ENCODE results near the gene FN3K. TPM values are rescaled to one million over a fixed set of nuclear protein-coding genes. Genes with fewer than 3 reads are reported as not detected.
"Not testable (repeated sequence)": the region's sequence is repeated elsewhere in the genome, so short reads cannot be mapped to it uniquely, and the experiment has no call there.

The FN3K gene
- total RNA-seq, 1 donor from 2014 or later: 40.6 TPM

DNA sequence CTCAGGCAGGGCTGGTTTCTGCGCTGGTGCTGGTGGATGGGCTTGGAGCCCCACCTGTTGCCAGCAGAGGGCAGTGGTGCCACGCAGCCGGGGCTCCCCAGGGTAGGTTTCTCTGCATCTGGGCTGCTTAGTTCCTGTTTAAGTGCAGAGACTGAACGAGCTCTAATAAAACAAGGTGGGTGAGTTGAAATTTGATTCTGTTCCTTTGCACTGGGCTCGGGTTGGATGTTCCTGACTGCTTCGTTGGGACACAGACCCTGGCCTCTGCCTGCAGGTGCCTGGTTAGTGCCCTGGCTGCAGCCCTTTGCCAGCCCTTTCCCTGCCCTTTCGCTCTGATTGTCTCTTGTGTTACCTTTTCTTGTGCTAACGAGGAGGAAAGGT is 46.5 kb downstream of the FN3K start:
- Mint-ChIP-seq H3K27me3 (no peaks in the 10 kb centered on the region), H3K27ac (no peak overlapping the region), H3K4me3 (ENCODE audit: low read depth) (no peak overlapping the region), H3K36me3 (ENCODE audit: insufficient read depth) (peaks cover 10% of the 10 kb centered on the region), H3K4me1 (ENCODE audit: low read depth) (peaks cover 6% of the 10 kb centered on the region), H3K9me3 (ENCODE audit: low read depth) (peaks cover 4% of the 10 kb centered on the region)
- TF ChIP-seq, protein P1, sequence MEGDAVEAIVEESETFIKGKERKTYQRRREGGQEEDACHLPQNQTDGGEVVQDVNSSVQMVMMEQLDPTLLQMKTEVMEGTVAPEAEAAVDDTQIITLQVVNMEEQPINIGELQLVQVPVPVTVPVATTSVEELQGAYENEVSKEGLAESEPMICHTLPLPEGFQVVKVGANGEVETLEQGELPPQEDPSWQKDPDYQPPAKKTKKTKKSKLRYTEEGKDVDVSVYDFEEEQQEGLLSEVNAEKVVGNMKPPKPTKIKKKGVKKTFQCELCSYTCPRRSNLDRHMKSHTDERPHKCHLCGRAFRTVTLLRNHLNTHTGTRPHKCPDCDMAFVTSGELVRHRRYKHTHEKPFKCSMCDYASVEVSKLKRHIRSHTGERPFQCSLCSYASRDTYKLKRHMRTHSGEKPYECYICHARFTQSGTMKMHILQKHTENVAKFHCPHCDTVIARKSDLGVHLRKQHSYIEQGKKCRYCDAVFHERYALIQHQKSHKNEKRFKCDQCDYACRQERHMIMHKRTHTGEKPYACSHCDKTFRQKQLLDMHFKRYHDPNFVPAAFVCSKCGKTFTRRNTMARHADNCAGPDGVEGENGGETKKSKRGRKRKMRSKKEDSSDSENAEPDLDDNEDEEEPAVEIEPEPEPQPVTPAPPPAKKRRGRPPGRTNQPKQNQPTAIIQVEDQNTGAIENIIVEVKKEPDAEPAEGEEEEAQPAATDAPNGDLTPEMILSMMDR (IDR thresholded peaks at IDR 0.05; ENCODE audit: unreplicated experiment): peak; percentile 97
- peak; percentile 81 for DNase-seq (ENCODE audit: low spot score, unreplicated experiment)

DNA sequence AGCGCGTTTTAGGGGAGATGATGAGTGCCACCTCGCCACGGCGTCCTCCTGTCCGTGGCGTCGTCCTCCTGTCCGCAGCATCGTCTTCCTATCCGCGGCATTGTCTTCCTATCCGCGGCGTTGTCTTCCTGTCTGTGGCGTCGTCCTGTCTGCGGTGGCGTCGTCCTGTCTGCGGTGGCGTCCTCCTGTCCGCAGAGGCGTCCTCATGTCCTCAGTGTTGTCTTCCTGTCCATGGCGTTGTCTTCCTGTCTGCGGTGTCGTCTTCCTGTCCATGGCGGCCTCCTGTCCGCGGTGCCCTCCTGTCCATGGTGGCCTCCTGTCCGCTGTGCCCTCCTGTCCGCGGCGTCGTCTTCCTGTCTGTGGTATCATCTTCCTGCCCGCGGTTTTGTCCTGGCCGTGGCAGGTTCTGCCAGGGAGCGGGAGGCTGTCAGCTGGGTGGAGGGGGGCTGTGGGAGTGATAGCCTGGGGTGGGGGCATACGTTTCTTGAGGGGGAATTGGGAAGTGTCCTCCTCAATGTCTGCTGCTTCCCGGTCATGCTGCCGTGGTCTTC is 47.3 kb downstream of the FN3K start:
- peak overlapping the region; percentile 14 for H3K4me3 Mint-ChIP-seq (ENCODE audit: low read depth)
- H3K4me1 Mint-ChIP-seq (ENCODE audit: low read depth): peaks cover 6% of the 10 kb centered on the region
- no peaks in the 10 kb centered on the region for H3K27me3 Mint-ChIP-seq
- H3K9me3 Mint-ChIP-seq (ENCODE audit: low read depth): no peaks in the 10 kb centered on the region
- DNase-seq (ENCODE audit: low spot score, unreplicated experiment): no peak
- no peak overlapping the region for H3K27ac Mint-ChIP-seq
- peaks cover 4% of the 10 kb centered on the region for H3K36me3 Mint-ChIP-seq (ENCODE audit: insufficient read depth)
- TF ChIP-seq, protein P1 (IDR thresholded peaks at IDR 0.05; ENCODE audit: unreplicated experiment): no peak

DNA sequence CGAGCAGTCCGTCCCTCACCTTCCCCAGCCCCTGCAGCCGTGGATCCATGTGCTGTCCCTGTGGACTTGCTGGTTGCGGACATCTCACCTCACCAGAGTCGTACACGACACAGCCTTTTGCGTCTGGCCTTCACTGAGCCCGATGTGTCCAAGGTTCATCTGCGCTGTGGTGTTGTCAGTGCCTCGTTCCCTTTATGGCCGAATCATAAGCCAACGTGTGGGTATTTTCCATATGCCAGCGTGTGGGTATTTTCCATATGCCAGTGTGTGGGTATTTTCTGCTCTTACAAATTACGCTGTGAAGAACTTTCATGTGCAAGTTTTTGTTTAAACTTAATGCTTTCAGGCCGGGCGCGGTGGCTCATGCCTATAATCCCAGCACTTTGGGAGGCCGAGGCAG is 48.1 kb downstream of the FN3K start:
- no peak for DNase-seq (ENCODE audit: low spot score, unreplicated experiment)
- Mint-ChIP-seq H3K27ac (no peak overlapping the region), H3K27me3 (no peaks in the 10 kb centered on the region), H3K4me1 (ENCODE audit: low read depth) (peaks cover 6% of the 10 kb centered on the region), H3K4me3 (ENCODE audit: low read depth) (no peak overlapping the region), H3K36me3 (ENCODE audit: insufficient read depth) (peaks cover 3% of the 10 kb centered on the region), H3K9me3 (ENCODE audit: low read depth) (no peaks in the 10 kb centered on the region)
- TF ChIP-seq, protein P1 (IDR thresholded peaks at IDR 0.05; ENCODE audit: unreplicated experiment): no peak

DNA sequence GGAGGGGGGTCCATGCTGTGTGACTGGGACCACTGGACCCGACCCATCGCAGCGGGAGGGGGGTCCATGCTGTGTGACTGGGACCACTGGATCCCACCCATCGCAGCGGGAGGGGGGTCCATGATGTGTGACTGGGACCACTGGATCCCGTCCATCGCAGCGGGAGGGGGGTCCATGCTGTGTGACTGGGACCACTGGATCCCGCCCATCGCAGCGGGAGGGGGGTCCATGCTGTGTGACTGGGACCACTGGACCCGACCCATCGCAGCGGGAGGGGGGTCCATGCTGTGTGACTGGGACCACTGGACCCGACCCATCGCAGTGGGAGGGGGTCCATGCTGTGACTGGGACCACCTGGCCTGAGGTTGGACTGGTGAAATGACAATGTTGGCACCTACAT is 50.2 kb downstream of the FN3K start:
- not testable (repeated sequence) for H3K27me3 Mint-ChIP-seq; H3K27ac Mint-ChIP-seq; H3K4me1 Mint-ChIP-seq (ENCODE audit: low read depth); H3K4me3 Mint-ChIP-seq (ENCODE audit: low read depth); DNase-seq (ENCODE audit: low spot score, unreplicated experiment); H3K9me3 Mint-ChIP-seq (ENCODE audit: low read depth); H3K36me3 Mint-ChIP-seq (ENCODE audit: insufficient read depth)

DNA sequence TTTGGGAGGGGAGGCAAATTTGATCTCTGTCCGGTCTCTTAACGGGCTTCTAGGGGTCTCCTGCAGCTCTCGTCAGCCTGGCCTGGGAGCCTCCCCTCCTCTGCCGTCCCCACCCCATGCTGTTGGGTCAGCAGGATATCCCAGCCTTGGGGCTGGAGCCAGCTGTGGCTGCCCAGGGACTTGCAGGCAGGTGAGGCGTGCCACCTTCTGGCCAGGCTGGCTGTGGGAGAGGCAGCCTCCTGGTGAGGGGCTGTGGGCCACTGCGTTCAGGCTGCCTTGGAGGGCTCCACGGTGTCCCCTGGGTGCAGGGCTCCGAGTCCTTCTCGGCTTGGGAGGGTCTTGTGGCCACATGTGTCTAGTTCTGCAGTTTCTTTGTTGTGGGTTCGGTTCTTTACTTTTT is 51.0 kb downstream of the FN3K start:
- H3K27ac Mint-ChIP-seq: no peak overlapping the region
- H3K36me3 Mint-ChIP-seq (ENCODE audit: insufficient read depth): peaks cover 4% of the 10 kb centered on the region
- no peaks in the 10 kb centered on the region for H3K9me3 Mint-ChIP-seq (ENCODE audit: low read depth)
- TF ChIP-seq, protein P1 (IDR thresholded peaks at IDR 0.05; ENCODE audit: unreplicated experiment): no peak
- no peaks in the 10 kb centered on the region for H3K27me3 Mint-ChIP-seq
- DNase-seq (ENCODE audit: low spot score, unreplicated experiment): no peak
- H3K4me3 Mint-ChIP-seq (ENCODE audit: low read depth): no peak overlapping the region
- peaks cover 6% of the 10 kb centered on the region for H3K4me1 Mint-ChIP-seq (ENCODE audit: low read depth)

DNA sequence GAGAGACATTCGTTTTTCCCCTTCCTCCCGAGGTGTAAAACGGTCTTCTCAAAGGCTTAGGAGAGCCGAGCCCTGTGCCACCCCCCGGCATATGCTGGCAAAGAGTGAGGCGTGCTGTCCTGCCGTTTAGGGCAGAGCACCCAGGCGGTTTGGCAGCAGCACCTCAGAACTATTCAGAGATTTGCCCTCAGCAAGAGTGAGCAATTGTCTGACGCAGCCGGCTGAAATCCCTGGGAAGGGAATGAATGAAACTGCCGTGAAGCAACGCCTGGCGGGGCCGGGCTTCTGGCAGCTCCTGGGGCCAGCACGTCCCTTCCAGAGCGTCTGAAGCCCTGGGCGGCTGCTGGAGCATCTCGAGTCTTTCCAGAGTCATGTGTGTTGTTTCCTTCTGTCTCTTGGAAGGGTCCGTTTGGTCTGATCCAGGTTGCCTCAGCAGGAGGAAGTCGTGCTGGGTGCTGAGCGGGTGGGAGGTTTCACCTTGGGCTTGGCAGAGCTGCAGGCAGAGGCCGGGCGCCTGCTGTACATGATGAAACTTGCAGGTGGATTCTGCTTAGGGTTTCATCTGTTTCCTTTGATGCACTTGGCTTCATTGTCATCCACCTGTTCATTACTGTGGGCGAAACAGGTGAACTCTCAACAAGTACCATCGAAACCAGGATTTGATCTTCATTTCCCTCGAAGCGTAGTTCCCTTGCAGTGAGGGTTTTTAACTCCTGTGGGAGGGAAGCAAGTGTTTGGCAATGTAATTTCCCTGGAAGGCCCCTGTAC is 51.9 kb downstream of the FN3K start:
- Mint-ChIP-seq H3K9me3 (ENCODE audit: low read depth) (no peaks in the 10 kb centered on the region), H3K27me3 (no peaks in the 10 kb centered on the region), H3K4me1 (ENCODE audit: low read depth) (peaks cover 2% of the 10 kb centered on the region), H3K27ac (no peak overlapping the region), H3K4me3 (ENCODE audit: low read depth) (no peak overlapping the region), H3K36me3 (ENCODE audit: insufficient read depth) (peaks cover 4% of the 10 kb centered on the region)
- DNase-seq (ENCODE audit: low spot score, unreplicated experiment): no peak
- TF ChIP-seq, protein P1 (IDR thresholded peaks at IDR 0.05; ENCODE audit: unreplicated experiment): no peak

Data from progenitor cell of endocrine pancreas (in vitro differentiated cells).